Medulla oblongata (tissue), 1 donor: ENCODE results near the gene ASB1.

Experiments
- DNase-seq: peaks from one replicate; pipeline ENCODE4 v3.0.0-alpha.2; 2015; ENCODE audit errors: extremely low spot score

The ASB1 gene, protein sequence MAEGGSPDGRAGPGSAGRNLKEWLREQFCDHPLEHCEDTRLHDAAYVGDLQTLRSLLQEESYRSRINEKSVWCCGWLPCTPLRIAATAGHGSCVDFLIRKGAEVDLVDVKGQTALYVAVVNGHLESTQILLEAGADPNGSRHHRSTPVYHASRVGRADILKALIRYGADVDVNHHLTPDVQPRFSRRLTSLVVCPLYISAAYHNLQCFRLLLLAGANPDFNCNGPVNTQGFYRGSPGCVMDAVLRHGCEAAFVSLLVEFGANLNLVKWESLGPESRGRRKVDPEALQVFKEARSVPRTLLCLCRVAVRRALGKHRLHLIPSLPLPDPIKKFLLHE

DNA sequence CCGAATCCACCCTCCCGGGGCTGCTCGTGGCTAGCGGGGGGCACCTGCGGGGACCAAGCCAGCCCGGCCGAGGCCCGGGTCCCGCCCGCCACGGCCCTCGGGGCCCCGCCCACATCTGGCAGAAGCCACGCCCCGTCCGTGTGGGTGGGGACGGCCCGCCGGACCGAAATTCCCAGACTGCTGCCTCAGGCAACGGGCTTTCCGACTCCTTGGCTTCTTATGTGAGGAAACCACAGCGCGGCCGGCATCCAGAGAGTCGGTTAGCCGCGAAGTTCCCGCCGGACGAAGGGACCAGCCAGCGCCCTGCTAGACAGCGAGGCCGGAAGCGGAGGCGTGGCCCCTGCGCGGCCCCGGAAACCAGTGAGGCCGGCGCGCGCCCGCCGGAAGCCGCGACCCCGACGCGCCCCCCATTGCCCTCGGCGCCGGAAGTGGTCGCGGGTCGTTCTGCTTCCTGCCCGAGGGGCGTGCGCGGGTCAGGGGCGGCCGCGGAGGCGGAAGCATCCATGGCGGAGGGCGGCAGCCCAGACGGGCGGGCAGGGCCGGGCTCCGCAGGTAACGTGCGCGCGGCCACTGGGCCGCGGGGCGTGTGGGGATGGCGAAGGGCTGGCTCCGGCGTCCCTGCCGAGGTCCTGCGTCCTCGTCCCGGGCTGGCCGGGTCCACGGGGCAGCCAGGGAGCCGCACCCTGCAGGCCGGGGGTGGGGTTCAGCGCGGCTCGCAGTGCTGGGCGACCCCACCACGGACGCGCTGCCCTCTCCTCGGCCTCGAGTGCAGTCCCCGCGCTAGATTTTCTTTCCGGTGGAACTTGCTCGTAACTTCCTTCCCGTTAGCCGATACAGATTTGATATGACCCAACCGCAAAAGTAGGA is at the start of gene ASB1:
ASB1 (plus strand) TSS at position 360 of the 867 bp plus-strand sequence; CDS start at position 504, 144 bp downstream.
- peak; percentile 64 for DNase-seq

DNA sequence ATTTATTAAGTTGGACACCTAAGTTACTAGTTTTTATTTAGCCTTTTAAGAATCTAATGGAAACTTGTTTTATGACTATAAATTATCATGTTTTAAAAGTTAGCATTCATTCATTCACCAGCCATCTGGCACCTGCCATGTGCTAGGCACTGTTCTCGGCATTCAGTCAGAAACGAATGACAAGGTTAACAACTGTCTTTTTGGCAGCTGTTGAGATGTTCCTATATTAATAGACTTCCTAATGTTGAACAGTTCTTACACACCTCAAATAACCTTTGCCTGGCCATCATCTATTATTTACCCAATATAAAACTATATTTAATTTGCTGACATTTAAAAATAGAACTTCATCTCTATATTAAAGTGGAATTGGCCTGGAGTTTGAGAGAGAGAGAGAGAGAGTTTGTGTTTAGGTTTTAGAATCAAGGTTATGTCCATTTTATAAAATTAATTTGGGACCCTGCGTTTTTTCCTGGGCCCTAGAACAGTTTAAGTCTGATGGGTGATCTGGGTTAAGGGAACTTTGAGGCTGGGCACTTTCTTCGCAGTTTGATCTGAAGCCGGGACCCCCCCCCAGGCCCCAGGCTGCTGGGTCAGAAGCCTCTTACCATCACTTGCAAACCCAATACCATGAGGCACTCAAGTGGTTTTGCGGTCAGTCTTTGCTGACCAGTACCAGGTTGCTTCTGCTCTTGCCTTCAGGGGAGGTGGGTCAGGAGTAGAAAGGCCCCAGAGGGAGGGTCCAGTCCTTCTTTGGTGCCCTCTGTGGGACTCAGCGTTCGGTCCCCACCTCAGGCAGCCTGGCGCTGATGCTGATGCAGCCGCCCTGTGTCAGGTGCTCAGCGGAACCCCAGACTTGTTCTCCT is 48.3 kb upstream of the ASB1 start:
- no peak for DNase-seq

DNA sequence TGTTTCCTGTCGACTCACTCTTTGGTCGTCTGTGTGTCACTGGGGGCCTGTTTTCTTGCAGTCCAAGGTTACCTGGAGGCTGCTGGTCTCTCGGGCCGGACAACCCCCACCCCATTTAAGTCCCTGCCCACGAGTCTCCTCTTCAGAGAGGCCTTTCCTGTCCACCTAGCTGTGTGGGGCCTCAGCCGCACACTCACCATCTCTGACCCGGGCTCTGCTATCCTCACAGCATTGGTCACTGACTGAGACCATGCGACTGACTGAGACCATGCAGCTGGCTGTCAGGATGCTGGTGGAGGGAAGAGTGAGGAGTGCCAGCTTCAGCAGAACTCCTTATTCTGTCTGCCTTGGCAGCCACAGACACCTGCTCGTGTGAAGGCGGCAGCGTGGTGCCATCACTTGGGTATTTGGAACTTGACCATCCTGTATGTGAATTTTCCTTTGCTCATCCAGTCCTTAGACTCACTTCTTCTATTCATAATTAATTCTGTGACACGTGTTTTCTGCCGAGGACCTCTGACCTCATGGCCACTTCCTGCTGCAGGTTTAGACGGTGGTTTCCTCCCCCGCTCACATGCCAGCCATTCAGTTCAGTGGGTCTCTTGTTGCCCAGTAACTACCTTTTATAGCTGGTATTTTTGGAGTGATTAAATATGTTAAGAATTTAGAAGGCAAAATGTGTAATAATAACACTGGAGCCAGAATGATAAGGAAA is 47.5 kb upstream of the ASB1 start:
- DNase-seq, result no peak

DNA sequence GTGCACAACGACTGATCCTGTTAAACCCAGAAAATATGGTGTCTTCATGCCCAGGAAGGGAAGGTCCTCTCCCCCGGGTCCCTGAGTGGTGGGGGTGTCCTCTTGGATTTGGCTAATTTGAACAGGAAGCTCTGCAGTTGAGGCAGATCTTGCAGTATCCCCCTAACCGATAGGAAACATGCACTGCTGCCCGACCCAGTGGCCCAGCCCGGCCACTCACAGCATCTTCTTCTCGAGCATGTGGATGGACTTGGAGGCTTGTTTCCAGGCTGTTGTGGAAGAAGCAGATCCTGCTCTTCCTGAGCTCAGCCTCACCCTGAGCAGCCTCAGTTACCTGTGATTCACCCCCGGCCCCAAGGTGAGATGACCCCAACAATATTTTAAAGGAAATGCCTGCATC is 46.4 kb upstream of the ASB1 start:
- no peak for DNase-seq

DNA sequence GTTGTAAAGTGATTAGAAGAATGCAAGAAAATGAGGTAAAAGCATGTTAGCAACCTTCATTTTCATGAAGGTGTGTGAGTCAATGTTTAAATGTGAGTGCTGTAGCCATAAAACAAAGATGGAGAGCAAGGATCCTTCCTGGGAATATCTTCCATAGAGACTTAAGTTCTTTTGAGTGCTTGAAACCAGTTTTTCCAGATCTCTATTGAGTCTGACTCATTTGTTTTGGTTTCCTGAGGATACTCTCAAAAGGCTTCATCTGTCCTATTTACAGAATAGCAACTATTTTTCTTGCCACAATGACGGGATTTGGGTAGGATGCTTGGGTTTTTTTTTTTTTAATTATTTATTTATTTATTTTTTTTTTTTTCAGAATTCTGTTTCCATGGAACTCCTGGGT is 45.9 kb upstream of the ASB1 start:
- no peak for DNase-seq

DNA sequence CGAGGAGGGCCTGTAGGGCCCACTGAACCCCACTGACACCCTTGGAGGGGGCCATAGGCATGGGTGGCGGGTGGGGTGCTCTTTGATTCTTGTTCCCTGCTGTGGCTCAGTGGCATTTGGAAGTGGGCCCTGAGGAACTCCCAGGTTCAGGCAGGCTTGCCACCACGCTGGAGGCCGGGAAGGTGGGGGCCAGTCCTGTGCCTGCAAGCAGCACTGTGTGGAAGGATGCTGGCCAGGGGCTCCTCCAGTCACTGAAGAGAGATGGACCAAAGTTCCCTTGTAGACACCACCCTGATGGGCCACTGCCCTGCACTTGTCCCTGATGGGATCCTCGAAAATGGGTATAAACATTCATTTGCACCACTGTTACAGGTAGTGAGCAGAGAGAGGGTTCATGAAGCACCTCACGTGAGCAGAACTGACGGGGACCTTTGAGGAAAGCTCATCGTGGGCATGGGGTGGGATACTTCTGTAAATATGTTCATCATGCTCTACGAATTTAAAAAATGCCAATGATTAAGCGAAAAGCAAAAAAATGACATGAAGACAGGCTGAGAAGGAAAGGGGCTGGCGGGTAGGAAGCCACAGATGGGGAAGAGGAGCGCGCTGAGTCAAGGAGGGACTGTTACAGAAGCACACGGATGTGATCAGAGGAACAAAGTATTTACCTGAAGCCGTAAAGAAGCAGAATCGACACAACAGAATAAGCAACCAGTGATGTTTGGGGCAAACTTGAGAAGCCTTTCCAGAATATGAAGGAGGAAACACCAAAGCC is 45.2 kb upstream of the ASB1 start:
- DNase-seq, result no peak

DNA sequence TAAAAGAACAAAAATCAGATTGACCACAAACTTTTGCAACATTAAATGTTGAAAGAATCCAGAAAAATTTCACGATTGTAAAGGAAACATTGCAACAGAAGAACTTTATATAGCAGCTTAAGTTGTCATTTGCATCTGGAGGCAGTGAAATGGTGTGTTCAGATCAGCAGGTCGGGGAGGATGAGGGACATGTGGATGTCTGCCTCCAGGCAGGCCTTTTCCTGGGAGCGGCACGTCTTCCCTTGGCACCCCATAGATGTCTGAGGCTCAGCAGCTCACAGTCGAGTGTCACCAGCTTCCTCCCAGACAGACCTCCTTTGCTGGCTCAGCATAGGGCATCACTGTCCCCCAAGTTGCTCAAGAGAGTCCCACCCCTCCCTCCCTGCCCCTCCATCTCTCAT is 44.3 kb upstream of the ASB1 start:
- DNase-seq, result no peak

DNA sequence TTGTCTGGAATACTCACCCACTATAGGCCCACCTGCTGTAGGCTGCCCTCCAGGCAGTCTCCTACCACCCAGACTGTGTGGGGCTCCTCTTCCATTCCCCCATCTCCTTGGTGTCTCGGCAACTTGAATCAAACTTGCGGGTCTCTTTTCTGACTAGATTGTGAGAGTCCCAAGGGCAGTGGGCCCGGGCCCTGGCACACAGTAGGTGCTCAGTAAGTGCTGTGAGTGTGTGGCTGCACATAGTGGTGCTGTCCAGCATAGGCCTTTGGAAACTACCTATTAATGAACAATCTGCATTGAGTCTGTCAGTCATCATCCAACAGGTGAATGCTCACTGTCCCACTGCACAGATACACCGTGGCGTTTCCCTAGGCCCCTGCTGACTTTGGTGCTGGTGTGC is 43.6 kb upstream of the ASB1 start:
- DNase-seq, result no peak

DNA sequence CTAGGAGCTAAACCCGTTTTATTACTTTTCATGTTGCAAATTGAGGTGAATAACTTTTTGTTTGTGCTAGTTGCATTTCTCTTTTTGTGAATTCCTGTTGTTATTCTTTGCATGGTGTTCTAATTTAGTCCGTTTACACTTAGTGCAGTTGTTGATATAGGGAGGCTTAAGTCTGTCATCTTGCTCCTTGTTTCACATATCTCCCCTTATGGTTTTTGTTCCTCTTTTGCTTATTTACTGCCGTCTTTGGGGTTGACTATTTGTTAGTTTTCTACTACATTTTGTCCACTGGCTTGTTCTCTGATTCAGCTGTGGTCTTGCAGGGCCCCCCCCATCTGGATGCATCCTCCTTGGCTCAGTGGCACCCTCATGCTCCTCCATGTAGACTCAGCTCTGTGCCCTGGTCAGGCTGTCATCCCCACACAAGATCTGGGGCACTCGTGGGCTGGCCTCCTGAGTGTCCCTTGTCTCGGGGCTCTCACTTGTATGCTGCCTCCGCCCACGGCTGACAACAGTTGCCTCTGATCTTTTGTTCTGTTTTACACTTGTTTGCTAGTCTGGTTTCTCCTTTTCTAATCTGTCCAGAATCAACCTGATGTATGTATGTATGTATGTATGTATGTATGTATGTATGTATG is 42.9 kb upstream of the ASB1 start:
- DNase-seq, result no peak

DNA sequence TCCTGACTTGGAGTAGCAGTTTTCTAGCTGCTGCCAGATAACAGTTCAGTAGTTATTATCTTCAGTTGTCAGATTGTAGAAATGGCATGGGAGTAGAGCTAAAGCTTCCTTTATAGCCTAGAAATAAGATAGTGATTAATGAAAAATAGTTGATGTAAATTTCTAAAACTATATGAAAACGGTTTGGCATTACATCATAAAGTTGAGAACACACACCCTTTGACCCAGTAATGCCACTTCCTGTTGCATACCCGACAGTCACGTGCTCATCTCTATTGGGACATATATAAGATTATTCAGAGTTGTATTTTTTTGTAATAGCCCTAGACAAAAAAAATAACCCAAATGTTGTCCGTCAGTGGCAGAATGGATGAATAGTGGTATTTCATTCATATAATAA is 39.4 kb upstream of the ASB1 start:
- no peak for DNase-seq

DNA sequence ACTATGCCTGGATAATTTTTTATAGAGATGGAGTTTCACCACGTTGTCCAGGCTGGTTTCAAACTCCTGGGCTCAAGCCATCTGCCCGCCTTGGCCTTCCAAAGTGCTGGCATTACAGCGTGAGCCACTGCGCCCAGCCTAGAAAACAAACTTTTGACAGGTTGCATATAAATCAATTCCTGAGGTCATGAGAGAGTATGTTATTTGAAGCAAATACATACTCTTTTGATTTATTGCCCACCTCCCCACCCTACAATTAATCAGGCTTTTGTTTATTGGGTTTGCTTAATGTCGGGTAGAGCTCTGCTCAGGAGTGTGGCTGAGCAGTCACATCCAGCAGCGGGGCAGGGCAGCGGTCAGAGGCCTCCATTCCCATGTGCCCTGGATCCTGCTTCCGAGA is 37.9 kb upstream of the ASB1 start:
- no peak for DNase-seq

DNA sequence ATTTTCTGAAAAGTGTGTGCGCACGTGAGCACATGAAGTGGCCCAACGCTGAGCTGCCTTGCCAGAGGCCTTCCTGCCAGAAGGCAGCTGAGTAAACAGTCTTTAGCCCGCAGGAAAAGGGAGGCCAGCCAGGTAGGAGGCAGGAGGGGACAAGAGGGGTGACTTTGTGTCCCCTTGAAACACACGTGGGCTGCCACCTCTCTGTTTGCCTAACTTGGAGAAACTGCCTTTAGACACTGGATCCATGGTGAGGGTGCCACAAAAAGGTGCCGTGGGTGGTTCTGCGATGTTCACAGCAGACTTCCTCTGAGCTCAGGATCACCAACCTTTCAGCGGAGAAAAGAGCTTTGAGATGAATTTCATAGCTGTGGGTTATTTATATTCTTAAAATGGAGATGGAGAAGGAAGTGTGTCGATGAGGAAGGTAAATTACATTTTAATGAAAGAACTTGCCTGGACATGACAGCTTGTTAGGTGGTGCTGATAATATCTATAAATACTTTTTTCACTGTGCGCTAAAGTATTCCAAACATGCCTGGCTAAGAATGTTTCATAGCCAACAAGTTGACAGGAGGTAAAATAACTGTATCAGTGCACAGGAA is 36.6 kb upstream of the ASB1 start:
- DNase-seq, result no peak

DNA sequence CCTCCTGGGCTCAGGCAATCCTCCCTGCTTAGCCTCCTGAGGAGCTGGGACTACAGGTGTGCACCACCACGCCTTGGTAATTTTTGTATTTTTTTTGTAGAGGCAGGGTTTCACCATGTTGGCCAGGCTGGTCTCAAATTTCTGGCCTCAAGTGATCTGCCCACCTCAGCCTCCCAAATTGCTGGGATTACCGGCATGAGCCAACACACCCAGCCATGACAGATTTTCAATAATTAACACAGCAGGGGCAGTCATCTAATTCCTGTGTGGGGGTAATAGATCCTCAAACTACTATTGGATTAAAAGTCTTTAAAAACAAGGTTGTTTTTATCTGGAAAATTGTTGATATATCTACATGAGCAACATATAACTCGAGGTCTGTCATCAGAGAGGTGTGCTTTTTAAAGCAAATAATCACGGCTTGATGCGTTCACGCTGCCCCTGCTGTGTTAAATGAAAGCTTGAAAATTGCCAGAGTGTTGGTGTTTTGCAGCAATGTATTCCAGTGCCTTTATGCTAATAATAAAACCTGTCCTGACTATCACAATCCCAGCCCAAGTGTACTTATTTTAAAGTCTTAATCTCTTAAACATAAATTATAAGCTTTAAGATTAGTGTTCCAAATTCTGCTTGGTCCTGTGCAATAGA is 35.6 kb upstream of the ASB1 start:
- no peak for DNase-seq

DNA sequence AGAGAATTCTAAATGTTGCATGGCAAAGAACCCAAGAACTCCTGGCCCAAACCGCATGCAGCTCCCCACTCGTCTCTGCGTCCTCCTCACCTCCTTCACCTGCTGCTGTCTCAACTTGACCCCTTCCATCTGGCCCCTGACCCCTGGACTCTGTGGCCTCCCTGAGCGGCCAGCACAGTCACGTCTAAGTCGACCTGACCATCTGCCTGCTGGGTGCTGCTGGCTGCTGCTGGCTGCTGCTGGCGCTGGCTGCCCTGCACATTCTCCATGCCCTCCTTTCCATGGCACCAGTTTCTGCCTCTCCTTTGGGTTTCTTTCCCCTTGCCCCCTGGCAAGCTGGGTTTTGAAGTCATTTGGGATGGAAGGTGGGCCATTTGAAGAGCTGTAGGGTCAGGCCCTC is 30.1 kb upstream of the ASB1 start:
- no peak for DNase-seq

DNA sequence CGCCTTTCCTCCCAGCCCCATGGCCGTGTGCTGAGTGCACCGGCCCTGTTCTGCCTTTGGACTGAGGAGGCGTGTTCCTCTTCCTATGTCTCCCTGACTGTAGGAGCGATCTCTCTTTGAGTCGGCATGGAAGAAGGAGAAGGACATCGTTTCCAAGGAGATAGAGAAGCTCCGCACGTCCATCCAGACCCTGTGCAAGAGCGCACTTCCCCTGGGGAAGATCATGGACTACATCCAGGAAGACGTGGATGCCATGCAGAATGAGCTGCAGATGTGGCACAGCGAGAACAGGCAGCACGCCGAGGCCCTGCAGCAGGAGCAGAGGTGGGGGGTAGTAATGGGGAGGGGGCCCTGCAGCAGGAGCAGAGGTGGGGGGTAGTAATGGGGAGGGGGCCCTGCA is 29.4 kb upstream of the ASB1 start:
- DNase-seq, result no peak

DNA sequence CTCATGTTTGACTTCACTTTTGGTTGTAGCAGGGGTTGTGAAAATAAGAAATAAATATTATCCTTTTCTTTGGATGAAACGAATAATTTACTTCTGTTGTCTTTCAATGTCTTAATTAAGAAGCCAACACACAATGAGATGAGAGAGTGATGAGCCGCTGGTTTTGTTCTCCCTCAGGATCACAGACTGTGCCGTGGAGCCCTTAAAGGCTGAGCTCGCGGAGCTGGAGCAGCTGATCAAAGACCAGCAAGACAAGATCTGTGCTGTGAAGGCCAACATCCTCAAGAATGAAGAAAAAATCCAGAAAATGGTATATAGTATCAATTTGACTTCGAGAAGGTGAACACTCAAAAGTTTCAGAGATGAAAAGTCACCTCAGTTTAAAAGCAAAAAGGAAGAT is 28.1 kb upstream of the ASB1 start:
- no peak for DNase-seq

DNA sequence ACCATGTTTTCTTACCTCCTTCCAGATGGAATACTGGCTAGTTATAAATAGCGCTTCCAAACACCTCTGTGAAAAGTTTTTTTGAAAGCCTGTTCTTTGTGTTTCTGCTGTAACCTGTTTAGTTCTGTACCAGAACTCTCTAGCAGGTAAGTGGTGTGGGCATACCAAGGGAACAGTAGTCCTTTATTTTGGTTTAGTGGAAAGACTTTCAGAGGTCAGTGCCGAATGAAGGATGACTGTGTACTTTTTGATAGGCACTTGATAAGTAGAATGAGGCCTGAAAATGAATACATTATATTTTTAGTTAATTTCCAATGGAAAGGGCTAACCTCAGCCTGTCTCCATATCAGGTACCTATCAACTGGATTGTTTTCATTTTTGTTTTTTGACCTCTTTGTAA is 27.6 kb upstream of the ASB1 start:
- DNase-seq, result no peak

DNA sequence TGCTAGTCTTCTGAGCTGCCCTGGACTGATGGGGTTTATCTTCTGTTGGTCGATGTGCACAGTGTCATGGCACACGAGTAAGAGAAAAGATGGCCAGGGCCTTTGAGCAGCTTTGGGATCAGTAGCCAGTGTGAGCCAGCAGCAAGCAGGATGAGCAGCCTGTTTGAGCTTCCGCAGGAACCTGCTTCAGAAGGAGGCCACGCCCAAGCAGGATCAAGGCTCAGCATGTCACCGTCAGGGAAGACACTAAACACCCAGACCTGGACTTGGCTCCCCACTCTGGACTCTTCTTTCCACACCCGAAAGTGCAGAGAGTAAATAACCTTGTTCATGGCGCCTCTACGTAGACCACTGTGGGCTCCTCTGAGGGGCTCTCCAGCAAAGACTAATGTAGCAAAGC is 25.2 kb upstream of the ASB1 start:
- no peak for DNase-seq

DNA sequence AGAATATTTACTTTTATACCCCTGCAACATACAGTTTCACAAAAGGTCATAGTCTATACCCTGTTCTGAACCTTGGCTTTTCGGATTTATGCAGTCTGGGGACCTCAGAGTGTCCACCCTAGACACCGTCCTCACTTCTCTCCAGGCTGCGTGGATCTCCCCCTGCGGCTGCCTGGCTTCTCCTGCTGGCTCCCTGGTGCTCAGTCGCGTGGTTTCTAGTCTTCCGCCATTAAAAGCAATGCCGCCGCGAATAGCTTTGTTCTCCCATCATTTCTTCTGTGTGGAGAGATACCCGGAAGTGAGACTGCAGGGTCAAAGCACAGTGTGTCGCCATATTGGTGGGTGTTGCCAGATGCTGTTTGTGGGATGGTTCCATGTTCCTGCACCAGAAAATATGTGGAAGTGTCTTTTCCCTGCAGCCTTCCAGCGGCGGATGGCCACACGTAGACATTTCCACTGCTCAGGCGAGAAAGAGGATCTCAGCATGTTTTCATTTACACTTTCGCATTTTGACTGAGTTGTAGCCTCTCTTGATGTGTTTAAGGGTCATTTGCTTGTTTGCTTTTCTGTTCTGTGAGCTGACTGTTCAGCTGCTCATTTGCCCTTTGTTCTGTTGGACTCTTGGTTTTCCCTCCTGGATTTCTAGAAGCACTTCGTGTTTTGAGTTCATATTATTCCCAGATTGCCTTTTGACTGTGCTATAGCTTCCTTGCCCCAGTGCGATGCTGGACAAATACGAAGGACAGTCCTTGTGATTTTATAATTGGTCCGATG is 22.9 kb upstream of the ASB1 start:
- DNase-seq, result no peak
